ENCODE measurements around the gene ZFYVE9. TPM values are rescaled to one million over a fixed set of nuclear protein-coding genes. Genes with fewer than 3 reads are reported as not detected.

Gene ZFYVE9
- total and polyA plus RNA-seq, 2 of the 13 experiments (the other 11 are each of a cell fraction or from before 2014, with no cell fraction given), result 9.2 to 19.8 TPM

- ChIA-PET CTCF (ENCODE audit: low intra/inter-chr PET ratio, low total read pairs) (no interaction called here), POLR2A (interaction anchor here (4.9 kb wide), 1 partner anchor 13 kb away, joined by 22 read pairs; the partner anchor contains the start of gene CC2D1B)
- intact Hi-C loops (cut with micrococcal nuclease; ENCODE audit: unreplicated experiment) (no loop called here), in situ Hi-C loops (cut with HindIII; ENCODE audit: extremely low pct_ligation_motif_present, low pct_unique_long_range_greater_than_20kb) (no loop called here)
- FAIRE-seq, result no peak
- no peak for DNase-seq (ENCODE audit: low spot score)
- BruUV-seq (replicated peaks), result no TSS peak
- no peak overlapping the region for H3K27ac ChIP-seq (ENCODE audit: extremely low read length, insufficient read depth, low read length)
- WGBS (ENCODE audit: low lambda C conversion rate), result 100% methylated on average over 5 of the region's 7 CpGs
- H3K36me3 ChIP-seq (replicated peaks in 1 of 2; ENCODE audit: control insufficient read depth in 1 of 2, insufficient read depth in 2 of 2, low read length in 2 of 2), result peaks cover 36 to 51% of the 10 kb centered on the region in 2 experiments; a peak in 4 of 5 replicates
- H3K4me2 ChIP-seq (ENCODE audit: low read depth, low read length), result no peak overlapping the region
- no peaks in the 10 kb centered on the region; a peak in 1 of 5 replicates for H3K27me3 ChIP-seq (ENCODE audit: control insufficient read depth in 1 of 2, insufficient read depth in 2 of 2, low read length in 2 of 2)
- H3K9me3 ChIP-seq (ENCODE audit: low read length), result no peaks in the 10 kb centered on the region
- TF ChIP-seq AGO2 (optimal IDR thresholded peaks at IDR 0.05; ENCODE audit: low read depth, low read length) (peak; percentile 22), YY1 (IDR thresholded peaks at IDR 0.05; ENCODE audit: insufficient read depth, insufficient replicate concordance, low read depth, low read length) (no peak), POLR2G (IDR thresholded peaks at IDR 0.05; ENCODE audit: low read depth, low read length) (0 out of 2 replicates have a peak, but pooled peaks have one; percentile 33)
- no peak for ATAC-seq
- H4K20me1 ChIP-seq (ENCODE audit: insufficient read depth, low read length), result no peaks in the 10 kb centered on the region
- H3K9ac ChIP-seq (ENCODE audit: insufficient read depth, low read depth, low read length), result no peak overlapping the region
- peaks cover 16% of the 10 kb centered on the region for H3K4me1 ChIP-seq (ENCODE audit: insufficient read depth, low read length)
- no peak overlapping the region for H3K4me3 ChIP-seq (replicated peaks in 1 of 3; ENCODE audit: insufficient read depth in 1 of 3, low read depth in 2 of 3, low read length in 3 of 3)
- H3K79me2 ChIP-seq (ENCODE audit: insufficient read depth, low read length), result no peaks in the 10 kb centered on the region
- no peak overlapping the region for H2AFZ ChIP-seq (ENCODE audit: low read length)
Measured at GRCh38 chr1:52352690-52353089, 210.8 kb downstream of the ZFYVE9 start.

DNA sequence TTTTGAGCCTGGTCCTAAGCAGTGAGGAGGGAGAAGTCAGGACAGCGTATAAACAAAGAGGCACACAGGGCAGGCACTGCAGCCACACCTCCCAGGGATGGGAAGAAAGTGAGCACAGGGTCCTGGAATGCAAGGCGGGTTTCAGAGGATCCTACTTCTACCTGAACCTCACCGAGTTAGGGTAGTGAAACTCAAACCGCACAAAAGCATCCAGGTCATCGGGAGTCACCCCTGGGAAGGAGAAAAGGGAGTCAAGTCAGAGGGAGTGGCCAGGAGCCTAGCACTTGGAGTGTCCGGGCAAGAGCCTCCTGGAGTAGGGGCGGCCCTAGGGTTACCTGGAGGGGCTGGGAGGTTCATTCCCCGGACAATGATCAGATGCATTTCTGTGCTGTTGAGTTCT lies 213.5 kb downstream of the ZFYVE9 start:
- peaks cover 53 to 78% of the 10 kb centered on the region in 2 experiments for H3K36me3 ChIP-seq (replicated peaks in 1 of 2; ENCODE audit: control insufficient read depth in 1 of 2, insufficient read depth in 2 of 2, low read length in 2 of 2)
- POLR2A ChIA-PET, result no interaction called here
- no TSS peak for BruUV-seq (replicated peaks)
- TF ChIP-seq HMGXB4 (CRISPR knock-in tag; IDR thresholded peaks at IDR 0.05; ENCODE audit: borderline replicate concordance in 1 of 2, low read depth in 1 of 2), result no peak
- no peak for TF ChIP-seq ZNF570 (CRISPR knock-in tag; IDR thresholded peaks at IDR 0.05; ENCODE audit: borderline replicate concordance)
- TF ChIP-seq, protein P1, sequence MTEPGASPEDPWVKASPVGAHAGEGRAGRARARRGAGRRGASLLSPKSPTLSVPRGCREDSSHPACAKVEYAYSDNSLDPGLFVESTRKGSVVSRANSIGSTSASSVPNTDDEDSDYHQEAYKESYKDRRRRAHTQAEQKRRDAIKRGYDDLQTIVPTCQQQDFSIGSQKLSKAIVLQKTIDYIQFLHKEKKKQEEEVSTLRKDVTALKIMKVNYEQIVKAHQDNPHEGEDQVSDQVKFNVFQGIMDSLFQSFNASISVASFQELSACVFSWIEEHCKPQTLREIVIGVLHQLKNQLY (CRISPR knock-in tag; IDR thresholded peaks at IDR 0.05), result no peak
- no peak for TF ChIP-seq SP1 (IDR thresholded peaks at IDR 0.05)
- no peak for TF ChIP-seq SP1 (CRISPR knock-in tag; IDR thresholded peaks at IDR 0.05)
- no peak for TF ChIP-seq ZNF24 (IDR thresholded peaks at IDR 0.05)
- no peak for TF ChIP-seq ZNF672 (CRISPR knock-in tag; IDR thresholded peaks at IDR 0.05)
- TF ChIP-seq, protein P2, sequence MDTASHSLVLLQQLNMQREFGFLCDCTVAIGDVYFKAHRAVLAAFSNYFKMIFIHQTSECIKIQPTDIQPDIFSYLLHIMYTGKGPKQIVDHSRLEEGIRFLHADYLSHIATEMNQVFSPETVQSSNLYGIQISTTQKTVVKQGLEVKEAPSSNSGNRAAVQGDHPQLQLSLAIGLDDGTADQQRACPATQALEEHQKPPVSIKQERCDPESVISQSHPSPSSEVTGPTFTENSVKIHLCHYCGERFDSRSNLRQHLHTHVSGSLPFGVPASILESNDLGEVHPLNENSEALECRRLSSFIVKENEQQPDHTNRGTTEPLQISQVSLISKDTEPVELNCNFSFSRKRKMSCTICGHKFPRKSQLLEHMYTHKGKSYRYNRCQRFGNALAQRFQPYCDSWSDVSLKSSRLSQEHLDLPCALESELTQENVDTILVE (CRISPR knock-in tag; IDR thresholded peaks at IDR 0.05), result no peak
- TF ChIP-seq MTA3 (CRISPR knock-in tag; IDR thresholded peaks at IDR 0.05), result no peak
- no peak for TF ChIP-seq MED8 (CRISPR knock-in tag; IDR thresholded peaks at IDR 0.05; ENCODE audit: insufficient replicate concordance)
- TF ChIP-seq ZSCAN29 (CRISPR knock-in tag; conservative IDR thresholded peaks at IDR 0.05), result no peak
- no peak for TF ChIP-seq NCOR1 (IDR thresholded peaks at IDR 0.05; ENCODE audit: borderline replicate concordance, low read length)
- no peak for TF ChIP-seq PCBP1 (IDR thresholded peaks at IDR 0.05; ENCODE audit: borderline replicate concordance, low read depth, low read length)
- TF ChIP-seq MTF2 (CRISPR knock-in tag; IDR thresholded peaks at IDR 0.05; ENCODE audit: borderline replicate concordance), result no peak

More for the DNA sequence above, 213.5 kb downstream of the ZFYVE9 start:
- in situ Hi-C loops (cut with HindIII; ENCODE audit: extremely low pct_ligation_motif_present, low pct_unique_long_range_greater_than_20kb), result no loop called here
- no peak overlapping the region for H2AFZ ChIP-seq (ENCODE audit: low read length)
- FAIRE-seq (no peak), DNase-seq (ENCODE audit: low spot score) (no peak), ATAC-seq (no peak; the same call in 2 of the 3 replicates)
- CTCF ChIA-PET (ENCODE audit: low intra/inter-chr PET ratio, low total read pairs), result no interaction called here
- H3K27me3 ChIP-seq (ENCODE audit: control insufficient read depth in 1 of 2, insufficient read depth in 2 of 2, low read length in 2 of 2), result no peaks in the 10 kb centered on the region
- no peak overlapping the region for H3K4me3 ChIP-seq (replicated peaks in 1 of 3; ENCODE audit: insufficient read depth in 1 of 3, low read depth in 2 of 3, low read length in 3 of 3)
- no peak overlapping the region for H3K27ac ChIP-seq (ENCODE audit: extremely low read length, insufficient read depth, low read length)
- intact Hi-C loops (cut with micrococcal nuclease; ENCODE audit: unreplicated experiment), result no loop called here
- peaks cover 9% of the 10 kb centered on the region for H3K4me1 ChIP-seq (ENCODE audit: insufficient read depth, low read length)
- over 99% methylated on average over 8 of the region's 8 CpGs for WGBS (ENCODE audit: low lambda C conversion rate)
- no peaks in the 10 kb centered on the region for H3K9me3 ChIP-seq (ENCODE audit: low read length)
- H3K9ac ChIP-seq (ENCODE audit: insufficient read depth, low read depth, low read length), result no peak overlapping the region
- no peaks in the 10 kb centered on the region for H4K20me1 ChIP-seq (ENCODE audit: insufficient read depth, low read length)
- no peak overlapping the region for H3K4me2 ChIP-seq (ENCODE audit: low read depth, low read length)
- no peaks in the 10 kb centered on the region for H3K79me2 ChIP-seq (ENCODE audit: insufficient read depth, low read length)

Measured in HepG2 (cell line).